GM18520 (cell line): ENCODE data around the gene MYOF.
"Not testable (repeated sequence)": the region's sequence is repeated elsewhere in the genome, so short reads cannot be mapped to it uniquely, and the experiment has no call there.

Experiments used
- ATAC-seq: cut with Tn5 transposase; IDR thresholded peaks from one replicate; pipeline ENCODE4 v1.9.1; 2021; ENCODE audit not compliant: unreplicated experiment

Gene MYOF

GRCh38 chr10:93456480-93456879, 25.7 kb downstream of the MYOF start:
- no peak for ATAC-seq

- ATAC-seq: no peak
Measured at GRCh38 chr10:93454736-93455135, 27.4 kb downstream of the MYOF start.

- no peak for ATAC-seq
Measured at GRCh38 chr10:93454146-93454545, 28.0 kb downstream of the MYOF start.

GRCh38 chr10:93452143-93452542, 30.0 kb downstream of the MYOF start:
- ATAC-seq: no peak

GRCh38 chr10:93451244-93451947, 30.7 kb downstream of the MYOF start:
- no peak for ATAC-seq

GRCh38 chr10:93447970-93448369, 34.2 kb downstream of the MYOF start:
- ATAC-seq: no peak

GRCh38 chr10:93447019-93447418, 35.1 kb downstream of the MYOF start:
- no peak for ATAC-seq

GRCh38 chr10:93445978-93446720, 36.0 kb downstream of the MYOF start:
- ATAC-seq: no peak

GRCh38 chr10:93445097-93445960, 36.8 kb downstream of the MYOF start:
- ATAC-seq: no peak

- no peak for ATAC-seq
Measured at GRCh38 chr10:93443481-93443880, 38.7 kb downstream of the MYOF start.

GRCh38 chr10:93442721-93443120, 39.4 kb downstream of the MYOF start:
- ATAC-seq: not testable (repeated sequence)

- no peak for ATAC-seq
Measured at GRCh38 chr10:93440591-93441091, 41.5 kb downstream of the MYOF start.

GRCh38 chr10:93438613-93439253, 43.4 kb downstream of the MYOF start:
- ATAC-seq: no peak

- ATAC-seq: no peak
Measured at GRCh38 chr10:93437946-93438612, 44.1 kb downstream of the MYOF start.

GRCh38 chr10:93437086-93437945, 44.8 kb downstream of the MYOF start:
- ATAC-seq: no peak

GRCh38 chr10:93436591-93437085, 45.5 kb downstream of the MYOF start:
- no peak for ATAC-seq

- no peak for ATAC-seq
Measured at GRCh38 chr10:93435621-93436397, 46.3 kb downstream of the MYOF start.

- no peak for ATAC-seq
Measured at GRCh38 chr10:93434991-93435491, 47.1 kb downstream of the MYOF start.
